VCaP (cell line): ENCODE measurements around the gene ALG8.

Source experiments
- H3K27ac ChIP-seq: fragments of 450-650 bp; 2 replicates; pipeline ENCODE4 v1.5.1; 2017
- TF ChIP-seq, protein P1 (sequence below): fragments of 450-650 bp; conservative IDR thresholded peaks from 2 replicates; pipeline ENCODE4 v1.5.1; 2017; ENCODE audit warnings: mild to moderate bottlenecking, moderate library complexity

Gene ALG8

DNA sequence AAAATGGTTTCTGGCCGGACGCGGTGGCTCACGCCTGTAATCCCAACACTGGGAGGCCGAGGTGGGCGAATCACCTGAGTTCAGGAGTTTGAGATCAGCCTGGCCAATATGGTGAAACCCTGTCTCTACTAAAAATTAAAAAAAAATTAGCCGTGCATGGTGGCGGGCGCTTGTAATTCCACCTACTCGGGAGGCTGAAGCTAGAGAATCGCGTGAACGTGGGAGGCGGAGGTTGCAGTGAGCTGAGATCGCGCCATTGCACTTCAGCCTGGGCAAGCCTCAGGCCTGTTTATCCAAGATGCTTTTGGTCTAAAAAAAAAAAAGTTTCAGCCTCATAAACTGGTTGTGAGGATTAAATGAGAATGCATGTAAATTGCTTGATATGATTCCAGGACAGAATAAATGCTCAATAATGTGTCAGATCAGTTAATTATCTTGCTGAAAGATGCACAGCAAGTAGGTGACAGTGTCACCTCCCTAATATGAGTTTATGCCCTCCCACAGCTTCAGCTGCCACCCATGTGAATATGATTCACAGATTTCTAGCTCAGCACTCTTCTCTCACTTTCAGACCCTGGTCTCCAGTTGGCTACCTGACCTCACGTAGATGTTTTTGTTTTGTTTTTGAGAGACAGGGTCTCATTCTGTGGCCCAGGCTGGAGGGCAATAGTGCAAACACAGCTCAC, 1.1 kb upstream of the ALG8 start:
- peak overlapping the region; percentile 83; the same call in 1 of the 2 replicates for H3K27ac ChIP-seq
- TF ChIP-seq, protein P1, sequence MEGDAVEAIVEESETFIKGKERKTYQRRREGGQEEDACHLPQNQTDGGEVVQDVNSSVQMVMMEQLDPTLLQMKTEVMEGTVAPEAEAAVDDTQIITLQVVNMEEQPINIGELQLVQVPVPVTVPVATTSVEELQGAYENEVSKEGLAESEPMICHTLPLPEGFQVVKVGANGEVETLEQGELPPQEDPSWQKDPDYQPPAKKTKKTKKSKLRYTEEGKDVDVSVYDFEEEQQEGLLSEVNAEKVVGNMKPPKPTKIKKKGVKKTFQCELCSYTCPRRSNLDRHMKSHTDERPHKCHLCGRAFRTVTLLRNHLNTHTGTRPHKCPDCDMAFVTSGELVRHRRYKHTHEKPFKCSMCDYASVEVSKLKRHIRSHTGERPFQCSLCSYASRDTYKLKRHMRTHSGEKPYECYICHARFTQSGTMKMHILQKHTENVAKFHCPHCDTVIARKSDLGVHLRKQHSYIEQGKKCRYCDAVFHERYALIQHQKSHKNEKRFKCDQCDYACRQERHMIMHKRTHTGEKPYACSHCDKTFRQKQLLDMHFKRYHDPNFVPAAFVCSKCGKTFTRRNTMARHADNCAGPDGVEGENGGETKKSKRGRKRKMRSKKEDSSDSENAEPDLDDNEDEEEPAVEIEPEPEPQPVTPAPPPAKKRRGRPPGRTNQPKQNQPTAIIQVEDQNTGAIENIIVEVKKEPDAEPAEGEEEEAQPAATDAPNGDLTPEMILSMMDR, result no peak

DNA sequence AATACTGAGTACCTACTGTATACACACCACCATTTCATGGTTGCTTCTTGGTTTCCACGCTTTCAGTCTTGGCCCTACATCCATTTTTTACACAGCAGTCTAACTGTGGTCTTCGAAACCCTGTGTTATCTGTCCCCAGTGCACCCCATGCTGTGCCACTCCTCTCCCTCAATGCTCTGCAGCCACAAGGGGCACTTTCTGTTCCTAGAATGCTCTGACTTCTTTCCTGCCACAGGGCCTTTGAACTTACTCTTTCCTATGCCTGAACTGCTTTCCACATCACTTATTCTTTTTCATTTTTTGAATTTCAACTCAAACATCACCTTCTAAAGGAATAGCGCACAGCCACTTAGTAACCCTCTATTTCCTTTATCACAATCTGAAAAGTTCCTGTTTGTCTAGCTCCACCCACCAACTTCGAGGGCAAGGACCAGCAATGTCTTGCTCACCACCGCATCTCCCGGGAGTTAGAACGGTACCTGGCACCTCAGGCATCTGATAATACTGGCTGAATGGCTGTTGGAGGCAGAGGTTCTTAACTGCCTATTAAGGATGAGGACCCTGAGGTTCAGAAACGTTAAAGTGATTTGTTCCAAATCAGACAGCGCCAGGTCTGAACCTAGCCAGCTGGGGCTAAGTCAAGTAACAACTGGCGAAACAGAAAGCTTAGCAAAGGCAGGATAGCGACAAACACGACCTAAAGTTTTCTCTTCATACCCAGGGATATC, 568 bp downstream of the ALG8 start:
- TF ChIP-seq, protein P1, result no peak
- H3K27ac ChIP-seq, result peak overlapping the region; percentile 83

DNA sequence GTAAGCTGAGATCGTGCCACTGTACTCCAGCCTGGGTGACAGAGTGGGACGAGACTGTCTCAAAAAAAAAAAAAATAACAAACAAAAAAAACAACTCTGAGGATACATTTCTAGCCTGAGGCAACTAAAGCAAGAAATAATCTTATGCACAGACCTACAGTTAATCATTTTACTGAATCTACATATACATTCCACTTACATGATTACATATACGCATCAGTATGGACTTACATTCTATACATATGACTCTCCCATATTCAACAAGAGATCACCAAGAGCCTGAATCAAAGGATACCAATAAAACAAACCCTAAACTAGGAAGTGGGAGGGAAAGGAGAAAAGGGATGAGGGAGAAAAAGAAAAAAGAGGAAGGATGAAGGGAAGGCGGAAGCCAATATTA, 1.1 kb downstream of the ALG8 start:
- no peak overlapping the region for H3K27ac ChIP-seq

DNA sequence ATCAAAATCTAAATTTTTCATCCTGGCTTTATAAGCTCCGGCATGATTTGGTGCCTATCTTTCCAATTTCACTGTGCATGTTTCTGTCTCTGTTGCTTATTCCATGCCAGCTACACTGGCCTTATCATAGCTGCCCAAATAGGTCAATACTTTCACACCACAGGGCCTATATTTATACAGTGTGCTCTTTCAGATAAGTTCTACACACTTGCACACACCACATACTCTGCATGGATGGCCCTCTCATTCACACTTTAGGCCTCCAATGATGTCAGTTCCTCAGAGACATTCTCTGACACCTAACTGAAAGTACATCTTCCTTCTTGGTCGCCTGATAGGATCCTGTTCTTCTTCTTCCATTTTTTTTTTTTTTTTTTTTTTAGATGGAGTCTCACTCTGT, 7.0 kb downstream of the ALG8 start:
- TF ChIP-seq, protein P1, result no peak
- H3K27ac ChIP-seq, result no peak overlapping the region

More for the DNA sequence above, 1.1 kb downstream of the ALG8 start:
- TF ChIP-seq, protein P1, result no peak

DNA sequence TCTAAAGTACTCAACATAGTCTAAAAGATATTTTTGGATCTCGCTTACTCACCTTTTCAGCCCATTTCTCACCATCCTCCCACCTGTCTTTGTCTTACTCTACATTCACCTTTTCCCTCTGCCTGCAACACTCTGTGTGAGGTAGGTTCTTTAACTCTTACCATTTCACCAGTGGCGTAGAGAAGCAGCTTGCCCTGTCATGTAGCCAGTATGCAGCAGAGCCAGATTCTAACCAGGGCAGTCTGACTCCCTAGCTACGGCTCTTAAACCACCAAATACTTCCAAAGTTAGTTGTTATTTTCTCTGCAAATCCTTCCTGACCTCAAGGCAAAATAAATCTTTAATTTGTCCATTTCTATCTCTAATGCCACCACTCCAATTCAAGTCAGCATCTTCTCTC, 7.5 kb downstream of the ALG8 start:
- H3K27ac ChIP-seq, result no peak overlapping the region
- TF ChIP-seq, protein P1, result no peak

DNA sequence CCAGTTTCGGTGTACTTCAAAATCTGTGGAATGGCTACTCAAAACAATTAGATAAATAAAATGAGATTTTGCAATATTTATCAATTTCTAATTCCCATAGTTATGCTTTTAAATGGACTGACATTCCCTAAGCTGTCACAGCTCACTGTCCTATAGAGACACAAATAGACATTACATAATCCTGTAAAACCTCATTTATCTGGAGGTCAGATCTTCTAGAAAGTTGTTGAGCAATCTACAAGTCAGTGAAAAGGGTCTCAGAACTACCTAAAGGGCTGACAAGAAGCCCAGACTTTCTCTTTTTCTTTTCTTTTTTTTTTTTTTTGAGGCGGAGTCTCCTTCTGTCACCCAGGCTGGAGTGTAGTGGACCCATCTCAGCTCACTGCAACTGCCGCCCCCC, 12.0 kb downstream of the ALG8 start:
- TF ChIP-seq, protein P1, result no peak
- H3K27ac ChIP-seq, result no peak overlapping the region

DNA sequence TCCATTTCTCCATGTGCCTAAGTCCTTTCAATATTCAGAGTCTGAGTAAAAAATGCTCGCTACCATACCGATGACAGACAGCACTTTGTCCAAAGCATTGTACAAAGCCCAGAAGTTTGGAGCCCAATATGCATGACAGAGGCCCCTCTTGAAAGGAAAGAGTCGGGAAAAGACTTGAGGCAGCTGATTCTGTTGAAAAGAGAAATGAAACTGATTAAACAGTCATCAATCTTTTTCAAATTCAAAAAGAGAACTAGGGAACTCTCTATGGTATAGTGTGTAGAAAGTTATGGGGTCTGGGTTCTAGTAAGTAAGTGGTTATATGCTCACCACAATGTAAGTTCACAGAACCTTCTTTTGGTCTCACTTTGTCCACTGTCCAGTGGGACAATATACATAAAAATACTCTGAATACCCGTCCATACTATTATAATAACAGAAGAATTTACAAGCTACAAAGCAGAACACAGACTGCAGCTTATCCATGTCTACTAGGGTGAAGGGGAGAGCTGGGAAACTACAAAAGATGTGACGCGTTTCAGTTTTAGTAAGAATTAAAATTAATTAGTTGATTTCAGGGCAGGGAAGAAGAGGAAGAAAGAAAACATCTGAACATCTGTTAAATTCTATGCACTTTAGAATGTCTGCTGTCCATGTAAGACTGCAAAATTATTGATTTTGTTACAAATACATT, 26.7 kb downstream of the ALG8 start:
- TF ChIP-seq, protein P1, result no peak
- H3K27ac ChIP-seq, result no peak overlapping the region
